ENCODE measurements around the gene BBOF1.

BBOF1 gene

GRCh38 chr14:74035556-74035955, 16.4 kb downstream of the BBOF1 start:
- no peak for DNase-seq

GRCh38 chr14:74038020-74038859, 19.1 kb downstream of the BBOF1 start:
- DNase-seq: peak; percentile 85

GRCh38 chr14:74042296-74042695, 23.1 kb downstream of the BBOF1 start:
- no peak for DNase-seq

GRCh38 chr14:74045522-74045921, 26.4 kb downstream of the BBOF1 start:
- DNase-seq: no peak

- no peak for DNase-seq
Observed at GRCh38 chr14:74048281-74048680, 29.1 kb downstream of the BBOF1 start.

- no peak for DNase-seq
Observed at GRCh38 chr14:74049876-74050495, 30.8 kb downstream of the BBOF1 start.

GRCh38 chr14:74062809-74063150, 43.6 kb downstream of the BBOF1 start:
- DNase-seq: no peak

- no peak for DNase-seq
Observed at GRCh38 chr14:74064426-74064825, 45.3 kb downstream of the BBOF1 start.

GRCh38 chr14:74064883-74065282, 45.7 kb downstream of the BBOF1 start:
- no peak for DNase-seq

- no peak for DNase-seq
Observed at GRCh38 chr14:74065746-74066575, 46.8 kb downstream of the BBOF1 start.

- DNase-seq: no peak
Observed at GRCh38 chr14:74077401-74077800, 58.3 kb downstream of the BBOF1 start.

- DNase-seq: no peak
Observed at GRCh38 chr14:74080820-74081460, 61.8 kb downstream of the BBOF1 start.

GRCh38 chr14:74081491-74081890, 62.3 kb downstream of the BBOF1 start:
- DNase-seq: no peak

- no peak for DNase-seq
Observed at GRCh38 chr14:74083161-74083560, 64.0 kb downstream of the BBOF1 start.

- no peak for DNase-seq
Observed at GRCh38 chr14:74083784-74084276, 64.7 kb downstream of the BBOF1 start.

- DNase-seq: peak; percentile 100
Observed at GRCh38 chr14:74084277-74085046, 65.3 kb downstream of the BBOF1 start, which contains the start of the genes ALDH6A1 and LIN52. TSS of gene ALDH6A1 (minus strand) at chr14:74084453. CDS start at chr14:74084394, 59 bp downstream. TSS of gene LIN52 (plus strand) at chr14:74084956. CDS start at chr14:74084975, 19 bp downstream.

GRCh38 chr14:74085047-74085637, 66.0 kb downstream of the BBOF1 start:
- no peak for DNase-seq

GRCh38 chr14:74085828-74086227, 66.7 kb downstream of the BBOF1 start:
- DNase-seq: no peak

GRCh38 chr14:74089251-74090020, 70.3 kb downstream of the BBOF1 start:
- DNase-seq: no peak

GRCh38 chr14:74105381-74105780, 86.2 kb downstream of the BBOF1 start:
- no peak for DNase-seq

GRCh38 chr14:74109369-74109768, 90.2 kb downstream of the BBOF1 start:
- DNase-seq: no peak
